GM10847 (cell line): ENCODE results near the gene TCHP.
A peak's percentile ranks its signal among the peaks of the same experiment; 100 is the strongest.

Source experiments
- POLR2A ChIP-seq: IDR thresholded peaks from 2 replicates; pipeline ENCODE4 v1.6.1; 2011; ENCODE audit not compliant: insufficient read length; ENCODE audit errors: extremely low read depth

The TCHP gene

DNA sequence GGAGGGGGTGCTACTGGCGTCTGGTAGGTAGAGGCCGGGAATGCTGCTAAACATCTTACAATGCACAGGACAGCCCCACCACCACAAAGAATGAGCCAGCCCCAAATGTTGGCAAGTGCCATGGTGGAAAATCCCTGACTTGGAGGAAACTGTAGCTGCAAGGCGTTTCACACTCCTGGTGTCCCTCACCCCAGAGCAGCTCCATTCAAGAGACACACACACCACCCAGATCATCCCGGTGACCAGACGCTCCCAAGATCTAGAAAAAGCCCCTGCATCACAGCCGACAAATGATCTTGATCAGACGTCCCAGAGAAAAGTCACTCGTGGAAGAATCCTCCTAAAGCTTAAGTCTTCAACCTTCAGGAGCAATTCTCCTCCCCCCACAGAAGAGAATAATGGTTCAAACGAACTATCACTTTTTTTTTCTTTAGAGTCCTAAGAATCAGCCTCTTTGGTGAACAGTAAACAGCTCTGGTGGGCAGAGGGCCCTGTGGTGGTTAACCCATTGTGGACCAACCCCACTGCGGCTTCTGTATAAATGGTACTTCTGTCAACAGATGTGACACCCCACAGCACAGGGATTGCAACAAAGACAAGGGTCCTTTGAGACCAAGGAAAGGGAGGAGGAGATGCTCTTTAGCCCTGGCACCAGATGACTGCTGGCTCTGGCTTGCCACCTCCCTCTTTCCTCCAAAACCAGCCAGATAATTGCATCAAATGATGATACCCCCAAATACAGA is 22.4 kb upstream of the TCHP start:
- TF ChIP-seq POLR2A: no peak

DNA sequence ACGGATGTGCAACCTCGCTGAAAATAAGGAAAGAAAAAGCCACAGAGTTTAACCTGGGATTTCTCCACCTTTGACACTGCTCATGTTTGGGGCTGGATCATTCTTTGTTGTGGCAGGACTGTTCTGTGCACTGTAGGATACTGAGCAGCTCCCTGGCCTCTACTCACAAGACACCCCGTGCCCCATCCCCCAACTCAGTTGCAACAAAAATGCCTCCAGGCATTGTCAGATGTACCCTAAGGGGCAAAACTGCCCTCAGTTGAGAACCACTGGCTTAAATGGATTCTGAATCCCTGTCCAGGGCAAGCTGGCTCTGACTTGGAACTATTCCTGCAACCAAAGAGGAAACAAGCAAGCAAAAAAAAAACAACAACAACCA is 21.8 kb upstream of the TCHP start:
- no peak for TF ChIP-seq POLR2A

DNA sequence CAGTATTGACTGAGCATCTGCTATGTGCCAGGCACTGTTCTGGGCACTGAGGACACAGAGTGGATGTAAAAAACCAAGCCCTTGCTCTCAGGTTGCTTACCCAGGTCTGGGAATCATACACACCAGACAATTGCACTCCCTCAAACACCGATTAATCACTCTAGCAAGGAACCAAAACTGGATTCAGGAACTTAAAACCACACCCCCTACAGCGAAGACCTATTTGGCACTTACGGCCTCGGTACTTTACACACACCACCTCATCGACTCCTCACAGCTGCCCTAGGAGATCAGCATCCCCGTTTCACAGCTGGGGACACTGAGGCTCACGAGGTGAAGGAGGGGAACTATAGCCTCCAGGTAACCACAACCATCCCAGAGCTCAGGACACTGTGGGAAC is 21.3 kb upstream of the TCHP start:
- no peak for TF ChIP-seq POLR2A

DNA sequence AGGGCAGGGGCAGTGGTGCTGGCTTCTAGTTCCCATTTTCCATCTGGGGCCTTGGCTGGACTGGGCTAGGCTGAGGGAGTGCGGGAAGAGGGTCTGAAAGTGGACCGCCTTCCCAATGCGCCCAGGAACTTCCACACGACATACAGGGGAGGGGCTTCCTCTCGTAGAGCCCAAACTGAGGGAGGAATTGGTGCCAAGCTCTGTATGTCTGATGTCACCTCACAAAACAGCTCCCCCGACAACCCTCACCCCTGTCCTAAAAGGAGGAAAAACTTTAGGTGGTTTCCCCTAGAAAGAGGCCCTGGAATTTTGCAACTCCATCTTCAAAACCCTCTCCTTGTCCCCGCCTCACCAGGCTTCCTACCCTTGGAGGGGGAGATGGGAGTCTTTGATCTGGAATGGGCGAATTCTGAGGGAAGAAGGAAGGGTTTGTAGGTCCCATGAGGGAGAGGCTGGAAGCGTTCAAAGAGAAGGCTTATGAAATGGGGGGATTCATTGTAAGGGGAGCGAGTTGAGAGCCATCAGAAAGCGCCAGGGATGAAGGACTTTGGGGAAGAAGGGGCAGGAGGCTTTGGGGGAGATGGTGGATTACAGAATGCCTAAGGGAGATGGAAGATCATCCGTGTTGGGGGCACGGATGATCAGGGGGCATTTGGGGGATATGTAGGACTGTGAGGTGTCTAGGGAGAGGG is 20.6 kb upstream of the TCHP start:
- no peak for TF ChIP-seq POLR2A

DNA sequence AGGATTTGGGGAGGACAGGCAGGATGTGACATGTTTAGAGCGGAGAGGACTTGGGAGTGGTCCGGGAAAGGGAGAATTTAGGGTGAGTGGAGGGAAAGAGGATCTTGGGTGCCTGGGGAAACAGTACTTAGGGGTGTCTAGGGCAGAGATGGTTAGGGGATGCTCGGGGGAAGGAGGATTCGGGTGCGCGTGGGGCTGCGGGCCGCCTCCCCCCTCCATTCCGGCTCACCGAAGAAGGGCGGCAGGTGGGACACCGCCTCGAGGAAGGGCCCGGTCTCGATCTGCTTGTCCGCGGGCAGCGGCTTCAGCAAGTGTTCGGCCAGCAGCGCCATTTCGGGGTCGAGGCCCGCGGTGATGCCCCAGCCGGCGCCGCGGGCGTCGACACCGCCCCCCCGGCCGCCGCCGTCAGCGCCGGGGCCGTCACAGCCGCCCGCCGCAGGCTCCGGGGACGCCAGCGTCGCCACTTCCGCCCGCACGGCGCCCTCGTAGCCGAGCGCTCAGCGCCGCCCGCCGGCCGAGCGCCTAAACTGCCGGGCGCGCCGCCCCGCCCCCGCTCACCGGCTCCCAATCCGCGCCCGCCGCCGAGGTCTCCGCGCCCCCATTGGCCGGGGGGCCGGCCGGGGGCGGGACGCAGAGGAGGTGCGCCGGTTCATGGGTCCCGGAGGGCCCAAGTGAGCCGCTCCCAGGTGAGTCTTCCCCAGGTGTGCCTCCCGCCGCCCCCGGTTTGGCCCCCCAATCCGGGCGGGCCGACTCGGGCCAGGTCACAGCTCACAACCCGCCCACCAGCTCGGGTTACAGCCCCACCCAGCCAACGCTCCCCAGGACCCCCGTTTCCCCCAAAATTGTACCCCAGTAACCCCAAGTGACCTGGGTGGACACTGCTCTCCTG is 19.8 kb upstream of the TCHP start, which contains the start of gene GLTP:
Gene GLTP (minus strand): TSS at position 499 of the 889 bp plus-strand sequence. CDS start 167 bp downstream, at position 332.
- TF ChIP-seq POLR2A: peak; percentile 28

DNA sequence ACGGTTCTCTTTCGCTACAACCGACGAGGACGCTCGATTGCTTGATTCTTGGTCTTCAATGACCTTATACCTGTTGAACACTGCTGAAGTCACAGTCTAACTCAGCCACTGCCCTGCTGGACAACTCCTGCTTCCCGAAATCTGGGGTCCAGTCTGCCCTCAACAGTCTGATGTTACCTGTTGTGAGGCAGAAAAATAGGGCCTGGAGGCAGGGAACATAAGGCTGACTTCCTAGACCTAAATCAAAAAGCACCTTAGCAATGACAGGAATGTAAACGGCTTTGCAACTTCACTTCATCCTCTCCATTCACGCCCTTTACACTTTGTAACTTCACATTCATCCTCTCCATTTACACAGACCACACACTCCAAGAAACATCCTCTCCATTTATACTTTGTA is 19.1 kb upstream of the TCHP start:
- TF ChIP-seq POLR2A: no peak

DNA sequence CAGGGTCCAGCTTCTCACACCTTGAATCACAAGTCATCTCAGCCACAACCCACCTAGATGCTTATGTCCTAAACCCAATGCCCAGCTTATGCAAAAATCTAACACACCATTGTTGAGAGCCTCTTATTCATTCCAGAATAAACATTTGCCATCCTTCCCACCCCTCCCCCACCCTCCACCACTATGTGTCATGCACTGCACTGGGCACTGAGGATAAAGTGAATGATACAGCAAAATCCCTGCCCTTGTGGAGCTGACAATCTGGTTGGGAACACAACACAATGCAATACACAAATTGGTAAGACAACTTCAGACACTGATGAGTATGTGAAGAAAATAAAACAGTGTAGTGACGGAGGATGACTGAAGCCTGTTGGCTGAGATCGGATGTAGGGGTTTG is 18.3 kb upstream of the TCHP start:
- TF ChIP-seq POLR2A: no peak

DNA sequence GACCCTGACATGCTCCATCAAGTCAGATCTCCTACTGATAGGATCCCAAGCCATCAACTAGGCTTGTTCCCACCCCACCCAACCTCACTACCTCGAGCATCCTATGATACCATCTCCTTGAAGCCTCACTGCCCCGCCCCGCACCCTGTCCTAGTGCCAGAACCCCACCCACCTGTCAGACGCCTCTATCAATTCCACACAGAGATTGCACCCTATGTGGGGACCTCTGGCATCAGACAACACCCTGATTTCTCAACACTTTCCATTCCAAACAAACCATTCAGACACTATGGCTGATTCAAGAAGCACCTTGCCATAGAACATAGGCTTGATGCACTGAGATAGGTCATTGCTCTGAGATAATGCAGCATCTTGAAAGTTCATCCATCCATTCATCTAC is 16.6 kb upstream of the TCHP start:
- TF ChIP-seq POLR2A: no peak

DNA sequence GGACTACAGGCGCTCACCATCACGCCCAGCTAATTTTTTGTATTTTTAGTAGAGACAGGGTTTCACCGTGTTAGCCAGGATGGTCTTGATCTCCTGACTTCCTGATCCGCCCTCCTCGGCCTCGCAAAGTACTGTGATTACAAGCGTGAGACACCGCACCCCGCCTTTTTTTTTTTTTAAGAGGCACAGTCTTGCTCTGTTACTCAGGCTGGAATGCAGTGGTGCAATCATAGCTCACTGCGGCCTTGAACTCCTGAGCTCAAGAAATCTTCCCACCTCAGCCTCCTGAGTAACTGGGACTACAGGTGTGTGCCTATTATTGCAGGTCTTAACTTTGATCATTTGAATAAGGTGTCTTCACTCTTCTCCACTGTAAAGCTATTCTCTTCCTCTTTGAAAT is 14.5 kb upstream of the TCHP start:
- no peak for TF ChIP-seq POLR2A

DNA sequence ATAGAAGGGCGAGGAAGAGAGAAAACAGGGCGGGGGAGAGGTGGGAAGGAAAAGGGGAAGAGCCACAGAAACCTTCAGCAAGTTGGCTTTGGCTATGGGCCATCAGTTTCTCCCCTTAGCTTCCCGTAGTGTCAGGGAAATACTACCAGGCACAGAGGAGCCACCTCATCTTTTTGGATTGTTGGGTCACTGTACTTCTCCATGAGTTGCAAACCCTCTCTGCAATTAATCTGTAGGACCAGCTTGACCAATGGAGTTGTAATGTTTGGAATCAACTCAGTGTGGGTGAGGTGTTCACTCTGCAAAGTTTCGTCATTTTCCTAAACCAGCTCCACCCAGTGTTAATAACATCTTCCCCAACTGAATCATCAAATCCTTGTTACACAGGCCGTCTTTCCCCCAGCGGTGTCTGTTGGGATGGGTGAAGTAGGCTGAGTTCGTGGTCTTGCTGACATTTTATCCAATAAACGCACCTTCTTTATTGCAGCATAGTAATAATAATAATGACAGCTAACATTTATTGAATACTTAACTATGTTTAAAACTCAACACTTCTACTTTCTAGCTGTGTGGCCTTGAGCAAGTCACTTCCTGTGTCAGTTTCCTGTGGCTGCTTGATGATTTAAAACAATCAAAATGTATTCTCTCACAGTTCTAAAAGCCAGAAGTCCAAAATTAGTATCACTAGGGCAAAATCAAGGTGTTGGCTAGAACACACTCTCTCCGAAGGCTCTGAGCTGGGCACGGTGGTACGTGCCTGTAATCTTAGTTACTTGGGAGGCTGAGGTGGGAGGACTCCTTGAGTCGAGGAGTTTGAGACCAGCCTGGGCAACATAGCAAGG is 11.7 kb upstream of the TCHP start:
- TF ChIP-seq POLR2A: no peak

DNA sequence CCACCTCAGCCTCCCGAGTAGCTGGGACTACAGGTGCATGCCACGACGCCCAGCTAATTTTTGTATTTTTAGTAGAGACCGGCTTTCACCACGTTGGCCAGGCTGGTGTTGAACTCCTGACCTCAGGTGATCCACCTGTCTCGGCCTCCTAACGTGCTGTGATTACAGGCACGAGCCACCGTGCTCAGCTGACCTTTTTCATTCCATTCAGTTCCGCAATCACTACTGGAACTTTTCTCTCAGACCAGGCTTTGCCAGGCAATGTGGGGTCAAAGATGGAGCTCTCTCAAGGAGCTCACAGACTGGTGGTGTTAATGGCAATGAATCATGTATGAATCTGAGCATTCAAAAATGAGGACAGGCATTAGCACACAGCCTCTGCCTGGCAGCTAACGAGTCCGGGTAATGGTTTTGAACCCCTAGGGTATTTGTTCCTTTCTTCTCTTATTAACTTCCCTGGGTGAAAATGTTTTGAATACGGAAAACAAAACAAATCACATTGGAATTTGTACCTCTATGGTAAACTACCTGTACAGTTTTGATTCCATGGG is 9.4 kb upstream of the TCHP start:
- no peak for TF ChIP-seq POLR2A

DNA sequence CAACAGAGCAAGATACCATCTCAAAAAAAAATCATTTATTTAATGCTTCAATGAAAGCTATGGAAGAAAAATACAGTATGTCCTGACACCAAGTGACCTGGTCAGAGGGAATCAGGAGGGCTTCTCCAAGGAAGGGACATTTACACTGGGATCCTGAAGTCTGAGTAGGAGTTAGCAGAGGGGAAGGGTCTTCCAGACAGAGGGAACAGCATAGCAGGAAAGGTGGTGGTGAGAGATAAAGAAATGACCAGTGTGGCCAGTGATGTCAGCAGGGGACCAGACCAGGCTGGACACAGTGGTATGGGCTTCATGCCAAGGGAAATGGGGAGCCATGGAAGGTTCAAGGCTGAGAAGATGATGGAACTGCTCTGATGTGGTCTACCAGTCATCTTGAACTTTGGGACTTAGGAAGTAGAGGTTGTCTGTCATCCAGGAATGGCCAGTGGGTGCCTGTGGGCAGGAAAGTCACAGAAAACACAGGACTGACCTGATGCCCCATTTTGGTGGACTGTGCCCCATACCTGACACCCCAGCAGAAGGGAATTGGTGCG is 7.8 kb upstream of the TCHP start:
- no peak for TF ChIP-seq POLR2A

DNA sequence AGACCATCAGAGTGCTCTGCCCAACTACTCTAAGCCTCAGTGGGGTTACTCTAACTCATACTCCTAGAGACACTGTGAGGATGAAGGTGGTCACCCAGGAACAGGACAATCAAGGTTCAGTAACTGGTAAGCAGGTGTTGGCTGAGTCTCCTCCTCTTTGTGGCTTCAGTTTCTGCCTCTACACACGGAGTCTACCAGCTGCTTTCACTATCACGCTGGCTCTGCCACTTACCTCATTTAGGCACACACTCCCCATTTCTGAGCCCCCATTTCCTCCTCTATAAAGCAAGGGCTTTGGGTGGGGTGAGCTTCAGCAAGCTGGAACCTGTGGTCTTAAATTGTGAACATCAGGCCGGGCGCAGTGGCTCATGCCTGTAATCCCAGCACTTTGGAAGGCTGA is 7.3 kb upstream of the TCHP start:
- no peak for TF ChIP-seq POLR2A

DNA sequence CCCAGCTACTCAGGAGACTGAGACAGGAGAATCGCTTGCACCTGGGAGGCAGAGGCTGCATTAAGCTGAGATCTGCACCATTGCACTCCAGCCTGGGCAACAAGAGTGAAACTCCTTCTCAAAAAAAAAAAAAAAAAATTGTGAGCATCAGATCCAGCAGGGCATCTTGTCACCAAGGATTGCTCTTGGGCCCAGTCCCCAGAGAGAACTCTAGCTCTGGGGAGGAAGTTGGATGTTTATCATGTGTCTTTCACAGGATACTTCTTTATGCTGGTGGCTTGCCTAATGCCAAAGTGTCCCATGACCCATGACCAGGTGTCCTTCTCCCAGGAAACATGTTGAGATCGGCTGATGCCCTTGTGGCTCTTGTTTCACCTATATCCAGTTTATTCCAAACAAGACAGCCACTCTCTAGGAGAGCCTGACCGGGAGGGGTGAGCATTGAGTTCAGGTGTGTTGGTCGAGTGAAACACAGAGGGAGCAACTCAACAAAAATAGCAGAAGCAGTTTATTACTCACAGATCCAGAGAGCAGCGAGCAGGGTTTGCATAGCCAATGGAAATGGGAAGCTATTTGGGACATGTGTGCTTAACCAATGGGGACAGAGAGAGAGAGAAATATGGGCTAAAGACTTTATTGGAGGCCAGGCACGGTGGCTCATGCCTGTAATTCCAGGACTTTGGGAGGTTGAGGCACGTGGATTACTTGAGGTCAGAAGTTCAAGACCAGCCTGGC is 6.6 kb upstream of the TCHP start:
- TF ChIP-seq POLR2A: no peak
